ENCODE measurements around the gene WDFY4. TPM values are rescaled to one million over a fixed set of nuclear protein-coding genes. Genes with fewer than 3 reads are reported as not detected.

The WDFY4 gene
- total RNA-seq, 1 experiment from 2014 or later, result 0.22 TPM

DNA sequence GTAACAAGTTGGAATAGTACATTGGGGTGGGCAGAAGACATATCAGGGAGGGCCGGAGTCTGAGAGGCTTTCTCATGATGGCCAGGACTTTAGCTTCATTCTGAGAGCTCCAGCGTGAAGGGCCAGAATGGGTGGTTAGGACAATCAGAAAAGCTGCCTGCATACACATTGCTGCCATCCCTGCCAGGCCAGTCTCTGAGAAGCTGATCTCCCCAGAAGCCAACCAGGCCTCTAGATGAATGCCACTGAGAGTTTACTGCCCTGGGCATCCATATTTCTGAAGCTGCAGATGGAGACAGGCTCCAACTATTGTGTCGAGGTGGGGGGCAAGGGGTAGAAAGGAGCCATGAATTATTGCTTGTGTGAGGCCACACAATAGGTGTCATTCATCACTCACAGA is 47.8 kb upstream of the WDFY4 start:
- ChIA-PET RAD21 (ENCODE audit: low non-redundant PET in 1 of 2, low total read pairs in 2 of 2, uncharacterized antibody in 2 of 2, unreplicated experiment in 2 of 2) (no interaction called here), POLR2A (no interaction called here), CTCF (no interaction called here)
- no peak overlapping the region for H3K4me3 ChIP-seq (replicated peaks in 1 of 2; ENCODE audit: low read depth in 1 of 2, low read length in 2 of 2)
- no peaks in the 10 kb centered on the region for H3K9me2 ChIP-seq (ENCODE audit: insufficient read depth)
- H3K9me3 ChIP-seq (ENCODE audit: control insufficient read depth in 1 of 2, insufficient read depth in 1 of 2, low read depth in 1 of 2, low read length in 2 of 2), result 0 out of 4 replicates have a peak, but pooled peaks cover 0 to 6% of the 10 kb centered on the region in 2 experiments
- no peaks in the 10 kb centered on the region for H3K27me3 ChIP-seq (ENCODE audit: insufficient read depth, low read length)
- DNase-seq (ENCODE audit: low read depth, low spot score), result no peak
- H3K4me1 ChIP-seq (ENCODE audit: control insufficient read depth in 1 of 2, insufficient read depth in 2 of 2, low read length in 2 of 2), result no peaks in the 10 kb centered on the region
- H3K4me2 ChIP-seq (ENCODE audit: low read length), result no peak overlapping the region
- no peak for ATAC-seq
- no TSS peak for BruUV-seq (replicated peaks)
- no peak overlapping the region for H3K9ac ChIP-seq (ENCODE audit: low read length)
- H3K79me2 ChIP-seq (ENCODE audit: insufficient read depth, low read length), result no peaks in the 10 kb centered on the region
- TF ChIP-seq YY1 (IDR thresholded peaks at IDR 0.05; ENCODE audit: extremely low read depth, insufficient replicate concordance, low read depth, low read length), result no peak
- no peak for TF ChIP-seq EZH2phosphoT487 (IDR thresholded peaks at IDR 0.05; ENCODE audit: borderline replicate concordance)
- intact Hi-C loops (cut with micrococcal nuclease), result no loop called here
- H4K20me1 ChIP-seq (ENCODE audit: insufficient read depth), result no peaks in the 10 kb centered on the region
- H2AFZ ChIP-seq (ENCODE audit: low read depth, low read length, poor library complexity, severe bottlenecking), result no peak overlapping the region
- H3K36me3 ChIP-seq (ENCODE audit: control insufficient read depth in 1 of 2, insufficient read depth in 2 of 2, low read length in 2 of 2), result no peaks in the 10 kb centered on the region
- H3K27ac ChIP-seq (ENCODE audit: low read depth, low read length), result no peak overlapping the region

DNA sequence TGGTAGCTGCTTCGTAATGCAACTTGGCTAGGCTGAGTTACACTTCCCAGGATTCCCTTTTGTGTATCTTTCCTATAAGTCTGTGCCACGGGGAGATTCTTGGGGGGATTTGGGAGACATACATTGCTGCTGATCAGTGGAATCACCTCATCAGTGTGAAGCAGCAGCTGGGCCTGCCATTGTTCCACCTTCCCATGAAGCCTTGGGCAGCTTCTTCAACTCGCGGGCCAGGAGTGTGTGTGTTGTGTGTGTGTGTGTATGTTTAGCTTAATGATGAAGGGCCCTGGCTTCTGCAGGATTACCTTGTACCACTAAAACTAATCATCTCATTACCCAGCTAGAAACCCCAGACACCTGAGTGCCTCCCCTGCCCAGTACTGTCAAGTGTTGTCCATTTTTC is 46.5 kb upstream of the WDFY4 start:
- Histone ChIP-seq H2AFZ (ENCODE audit: low read depth, low read length, poor library complexity, severe bottlenecking) (no peak overlapping the region), H3K4me1 (ENCODE audit: control insufficient read depth in 1 of 2, insufficient read depth in 2 of 2, low read length in 2 of 2) (no peaks in the 10 kb centered on the region), H3K27me3 (ENCODE audit: insufficient read depth, low read length) (no peaks in the 10 kb centered on the region), H3K9me3 (ENCODE audit: control insufficient read depth in 1 of 2, insufficient read depth in 1 of 2, low read depth in 1 of 2, low read length in 2 of 2) (0 out of 4 replicates have a peak, but pooled peaks cover 0 to 6% of the 10 kb centered on the region in 2 experiments), H3K36me3 (ENCODE audit: control insufficient read depth in 1 of 2, insufficient read depth in 2 of 2, low read length in 2 of 2) (no peaks in the 10 kb centered on the region), H3K27ac (ENCODE audit: low read depth, low read length) (no peak overlapping the region), H3K9me2 (ENCODE audit: insufficient read depth) (no peaks in the 10 kb centered on the region), H3K79me2 (ENCODE audit: insufficient read depth, low read length) (no peaks in the 10 kb centered on the region), H3K4me3 (replicated peaks in 1 of 2; ENCODE audit: low read depth in 1 of 2, low read length in 2 of 2) (no peak overlapping the region), H3K9ac (ENCODE audit: low read length) (no peak overlapping the region), H3K4me2 (ENCODE audit: low read length) (no peak overlapping the region), H4K20me1 (ENCODE audit: insufficient read depth) (no peaks in the 10 kb centered on the region)
- intact Hi-C loops (cut with micrococcal nuclease), result no loop called here
- POLR2A ChIA-PET, result no interaction called here
- no TSS peak for BruUV-seq (replicated peaks)
- RAD21 ChIA-PET (ENCODE audit: low non-redundant PET in 1 of 2, low total read pairs in 2 of 2, uncharacterized antibody in 2 of 2, unreplicated experiment in 2 of 2), result no interaction called here
- ATAC-seq, result no peak
- DNase-seq (ENCODE audit: low read depth, low spot score), result no peak
- CTCF ChIA-PET, result interaction anchor here (1.9 kb wide), 1 partner anchor 18 kb away, joined by 8 read pairs; no protein-coding TSS in a partner anchor
- TF ChIP-seq EGR1 (IDR thresholded peaks at IDR 0.05; ENCODE audit: low read depth) (no peak), CBX3 (IDR thresholded peaks at IDR 0.05; ENCODE audit: low read depth) (no peak), SIN3A (IDR thresholded peaks at IDR 0.05; ENCODE audit: low read depth) (no peak), TCF7L2 (IDR thresholded peaks at IDR 0.05; ENCODE audit: borderline replicate concordance, extremely low read depth, insufficient read depth, insufficient read length) (no peak), EZH2 (IDR thresholded peaks at IDR 0.05) (no peak), SP1 (IDR thresholded peaks at IDR 0.05; ENCODE audit: low read depth) (no peak), CEBPB (IDR thresholded peaks at IDR 0.05; ENCODE audit: low read depth) (no peak), EZH2phosphoT487 (IDR thresholded peaks at IDR 0.05; ENCODE audit: borderline replicate concordance) (no peak), JUND (IDR thresholded peaks at IDR 0.05) (no peak), ZNF274 (IDR thresholded peaks at IDR 0.05; ENCODE audit: low read depth, low read length) (no peak), FOSL1 (IDR thresholded peaks at IDR 0.05; ENCODE audit: low read depth) (no peak), ZFX (IDR thresholded peaks at IDR 0.05) (no peak), POLR2AphosphoS5 (IDR thresholded peaks at IDR 0.05; ENCODE audit: low read depth, low read length) (no peak), SRF (IDR thresholded peaks at IDR 0.05; ENCODE audit: low read depth) (no peak)
- TF ChIP-seq, protein P1, sequence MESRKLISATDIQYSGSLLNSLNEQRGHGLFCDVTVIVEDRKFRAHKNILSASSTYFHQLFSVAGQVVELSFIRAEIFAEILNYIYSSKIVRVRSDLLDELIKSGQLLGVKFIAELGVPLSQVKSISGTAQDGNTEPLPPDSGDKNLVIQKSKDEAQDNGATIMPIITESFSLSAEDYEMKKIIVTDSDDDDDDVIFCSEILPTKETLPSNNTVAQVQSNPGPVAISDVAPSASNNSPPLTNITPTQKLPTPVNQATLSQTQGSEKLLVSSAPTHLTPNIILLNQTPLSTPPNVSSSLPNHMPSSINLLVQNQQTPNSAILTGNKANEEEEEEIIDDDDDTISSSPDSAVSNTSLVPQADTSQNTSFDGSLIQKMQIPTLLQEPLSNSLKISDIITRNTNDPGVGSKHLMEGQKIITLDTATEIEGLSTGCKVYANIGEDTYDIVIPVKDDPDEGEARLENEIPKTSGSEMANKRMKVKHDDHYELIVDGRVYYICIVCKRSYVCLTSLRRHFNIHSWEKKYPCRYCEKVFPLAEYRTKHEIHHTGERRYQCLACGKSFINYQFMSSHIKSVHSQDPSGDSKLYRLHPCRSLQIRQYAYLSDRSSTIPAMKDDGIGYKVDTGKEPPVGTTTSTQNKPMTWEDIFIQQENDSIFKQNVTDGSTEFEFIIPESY (IDR thresholded peaks at IDR 0.05; ENCODE audit: extremely low read depth, insufficient replicate concordance, low read length), result no peak
- TF ChIP-seq, protein P2, sequence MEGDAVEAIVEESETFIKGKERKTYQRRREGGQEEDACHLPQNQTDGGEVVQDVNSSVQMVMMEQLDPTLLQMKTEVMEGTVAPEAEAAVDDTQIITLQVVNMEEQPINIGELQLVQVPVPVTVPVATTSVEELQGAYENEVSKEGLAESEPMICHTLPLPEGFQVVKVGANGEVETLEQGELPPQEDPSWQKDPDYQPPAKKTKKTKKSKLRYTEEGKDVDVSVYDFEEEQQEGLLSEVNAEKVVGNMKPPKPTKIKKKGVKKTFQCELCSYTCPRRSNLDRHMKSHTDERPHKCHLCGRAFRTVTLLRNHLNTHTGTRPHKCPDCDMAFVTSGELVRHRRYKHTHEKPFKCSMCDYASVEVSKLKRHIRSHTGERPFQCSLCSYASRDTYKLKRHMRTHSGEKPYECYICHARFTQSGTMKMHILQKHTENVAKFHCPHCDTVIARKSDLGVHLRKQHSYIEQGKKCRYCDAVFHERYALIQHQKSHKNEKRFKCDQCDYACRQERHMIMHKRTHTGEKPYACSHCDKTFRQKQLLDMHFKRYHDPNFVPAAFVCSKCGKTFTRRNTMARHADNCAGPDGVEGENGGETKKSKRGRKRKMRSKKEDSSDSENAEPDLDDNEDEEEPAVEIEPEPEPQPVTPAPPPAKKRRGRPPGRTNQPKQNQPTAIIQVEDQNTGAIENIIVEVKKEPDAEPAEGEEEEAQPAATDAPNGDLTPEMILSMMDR (IDR thresholded peaks at IDR 0.05 in 2 of 3, conservative IDR thresholded peaks at IDR 0.05 in 1 of 3; ENCODE audit: borderline replicate concordance in 1 of 3, insufficient read depth in 1 of 3, low read depth in 2 of 3, low read length in 2 of 3), result no peak
- TF ChIP-seq, protein P3, sequence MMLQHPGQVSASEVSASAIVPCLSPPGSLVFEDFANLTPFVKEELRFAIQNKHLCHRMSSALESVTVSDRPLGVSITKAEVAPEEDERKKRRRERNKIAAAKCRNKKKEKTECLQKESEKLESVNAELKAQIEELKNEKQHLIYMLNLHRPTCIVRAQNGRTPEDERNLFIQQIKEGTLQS (IDR thresholded peaks at IDR 0.05), result no peak
